NT2/D1 (cell line): ENCODE data around the gene TRIM34.

ENCODE experiments used
- SUZ12 ChIP-seq: IDR thresholded peaks from 2 replicates; pipeline ENCODE4 v1.6.1; 2011; ENCODE audit not compliant: insufficient read length, insufficient read depth; ENCODE audit errors: extremely low read depth
- ZNF274 ChIP-seq: IDR thresholded peaks from 2 replicates; pipeline ENCODE4 v1.6.1; 2011; ENCODE audit warnings: mild to moderate bottlenecking, low read depth, low read length

GRCh38 chr11:5592615-5593014, 32.2 kb upstream of the TRIM34 start:
- no peak for TF ChIP-seq SUZ12
- no peak for TF ChIP-seq ZNF274
